Measurements from ENCODE around the gene IARS1.

DNA sequence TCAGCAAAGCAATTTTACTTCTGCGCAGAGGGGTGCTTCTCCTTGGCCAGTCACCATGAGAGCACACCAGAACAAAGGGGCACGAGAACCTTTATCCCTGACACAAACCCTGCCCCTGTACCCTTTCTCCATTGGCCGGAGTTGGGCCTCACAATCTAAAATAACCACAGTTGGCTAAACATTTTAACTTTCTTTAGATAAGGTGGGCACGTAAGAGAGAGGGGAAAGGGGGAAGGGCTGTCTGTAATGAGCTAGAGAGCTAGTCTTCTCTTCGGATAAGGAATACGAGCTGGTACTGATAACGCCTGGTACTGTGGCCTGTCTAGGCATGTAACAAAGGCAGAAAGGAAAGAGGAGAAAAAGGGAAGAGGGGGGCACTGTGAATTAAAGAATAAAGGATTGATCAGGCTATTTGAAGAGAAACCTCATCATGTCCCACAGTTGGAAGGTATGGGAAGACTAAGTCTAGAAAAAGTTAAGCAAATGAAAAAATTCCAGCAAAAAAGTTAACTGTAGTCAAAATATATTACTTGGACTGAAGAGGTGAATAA, 1.8 kb upstream of the IARS1 start:
- TF ChIP-seq, protein P1, sequence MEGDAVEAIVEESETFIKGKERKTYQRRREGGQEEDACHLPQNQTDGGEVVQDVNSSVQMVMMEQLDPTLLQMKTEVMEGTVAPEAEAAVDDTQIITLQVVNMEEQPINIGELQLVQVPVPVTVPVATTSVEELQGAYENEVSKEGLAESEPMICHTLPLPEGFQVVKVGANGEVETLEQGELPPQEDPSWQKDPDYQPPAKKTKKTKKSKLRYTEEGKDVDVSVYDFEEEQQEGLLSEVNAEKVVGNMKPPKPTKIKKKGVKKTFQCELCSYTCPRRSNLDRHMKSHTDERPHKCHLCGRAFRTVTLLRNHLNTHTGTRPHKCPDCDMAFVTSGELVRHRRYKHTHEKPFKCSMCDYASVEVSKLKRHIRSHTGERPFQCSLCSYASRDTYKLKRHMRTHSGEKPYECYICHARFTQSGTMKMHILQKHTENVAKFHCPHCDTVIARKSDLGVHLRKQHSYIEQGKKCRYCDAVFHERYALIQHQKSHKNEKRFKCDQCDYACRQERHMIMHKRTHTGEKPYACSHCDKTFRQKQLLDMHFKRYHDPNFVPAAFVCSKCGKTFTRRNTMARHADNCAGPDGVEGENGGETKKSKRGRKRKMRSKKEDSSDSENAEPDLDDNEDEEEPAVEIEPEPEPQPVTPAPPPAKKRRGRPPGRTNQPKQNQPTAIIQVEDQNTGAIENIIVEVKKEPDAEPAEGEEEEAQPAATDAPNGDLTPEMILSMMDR (IDR thresholded peaks at IDR 0.05) = no peak
- no peak for TF ChIP-seq ZFX (IDR thresholded peaks at IDR 0.05; ENCODE audit: borderline replicate concordance)

Data from 22Rv1 (cell line).